Measurements from ENCODE around the gene MANBA.

DNA sequence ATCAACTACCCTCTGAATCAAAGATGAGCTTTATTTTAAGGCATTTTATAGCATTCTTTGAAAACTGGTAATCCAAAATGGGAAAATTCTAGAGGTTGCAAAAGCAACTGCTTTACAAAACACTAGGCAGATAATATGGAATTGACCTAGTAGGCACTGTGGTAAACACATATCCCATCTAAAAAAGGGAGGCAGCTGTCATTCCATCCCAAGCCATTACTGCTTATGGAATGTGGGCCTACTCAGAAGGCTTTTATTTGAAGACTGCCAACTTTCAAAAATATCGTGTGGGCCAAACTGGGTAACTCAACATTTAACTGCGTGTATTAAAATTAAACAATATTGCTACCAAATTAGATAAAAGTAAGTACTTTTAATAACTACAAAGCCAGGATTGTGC, 47.2 kb upstream of the MANBA start:
- TF ChIP-seq, protein P1, sequence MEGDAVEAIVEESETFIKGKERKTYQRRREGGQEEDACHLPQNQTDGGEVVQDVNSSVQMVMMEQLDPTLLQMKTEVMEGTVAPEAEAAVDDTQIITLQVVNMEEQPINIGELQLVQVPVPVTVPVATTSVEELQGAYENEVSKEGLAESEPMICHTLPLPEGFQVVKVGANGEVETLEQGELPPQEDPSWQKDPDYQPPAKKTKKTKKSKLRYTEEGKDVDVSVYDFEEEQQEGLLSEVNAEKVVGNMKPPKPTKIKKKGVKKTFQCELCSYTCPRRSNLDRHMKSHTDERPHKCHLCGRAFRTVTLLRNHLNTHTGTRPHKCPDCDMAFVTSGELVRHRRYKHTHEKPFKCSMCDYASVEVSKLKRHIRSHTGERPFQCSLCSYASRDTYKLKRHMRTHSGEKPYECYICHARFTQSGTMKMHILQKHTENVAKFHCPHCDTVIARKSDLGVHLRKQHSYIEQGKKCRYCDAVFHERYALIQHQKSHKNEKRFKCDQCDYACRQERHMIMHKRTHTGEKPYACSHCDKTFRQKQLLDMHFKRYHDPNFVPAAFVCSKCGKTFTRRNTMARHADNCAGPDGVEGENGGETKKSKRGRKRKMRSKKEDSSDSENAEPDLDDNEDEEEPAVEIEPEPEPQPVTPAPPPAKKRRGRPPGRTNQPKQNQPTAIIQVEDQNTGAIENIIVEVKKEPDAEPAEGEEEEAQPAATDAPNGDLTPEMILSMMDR (IDR thresholded peaks at IDR 0.05; ENCODE audit: low read depth, low read length) = no peak
- TF ChIP-seq EZH2phosphoT487 (IDR thresholded peaks at IDR 0.05; ENCODE audit: low read depth) = no peak

All from OCI-LY3 (cell line).